HPDE6-E6E7 (cell line): Measurements from ENCODE around the gene LZTS3.
"Not testable (repeated sequence)": the region's sequence is repeated elsewhere in the genome, so short reads cannot be mapped to it uniquely, and the experiment has no call there.

ENCODE experiments used
- DNase-seq: peaks from one replicate; pipeline ENCODE4 v3.0.0; 2011; ENCODE audit warnings: missing footprints; ENCODE audit errors: extremely low spot score

The LZTS3 gene

GRCh38 chr20:3135507-3136070 lies 37.8 kb downstream of the LZTS3 start:
- no peak for DNase-seq

- DNase-seq = no peak
Measured at GRCh38 chr20:3134151-3134550, 39.2 kb downstream of the LZTS3 start.

GRCh38 chr20:3133155-3133554 lies 40.2 kb downstream of the LZTS3 start:
- DNase-seq = no peak

GRCh38 chr20:3130051-3130600 lies 43.2 kb downstream of the LZTS3 start:
- DNase-seq = no peak

GRCh38 chr20:3129094-3129493 lies 44.3 kb downstream of the LZTS3 start:
- DNase-seq = no peak

GRCh38 chr20:3128275-3128984 lies 44.9 kb downstream of the LZTS3 start:
- no peak for DNase-seq

GRCh38 chr20:3126527-3126859 lies 46.9 kb downstream of the LZTS3 start:
- DNase-seq = no peak

GRCh38 chr20:3125776-3126526 lies 47.4 kb downstream of the LZTS3 start:
- not testable (repeated sequence) for DNase-seq

- DNase-seq = not testable (repeated sequence)
Measured at GRCh38 chr20:3124773-3125560, 48.4 kb downstream of the LZTS3 start.

GRCh38 chr20:3124163-3124562 lies 49.2 kb downstream of the LZTS3 start:
- not testable (repeated sequence) for DNase-seq

GRCh38 chr20:3123542-3123941 lies 49.8 kb downstream of the LZTS3 start:
- DNase-seq = no peak

- no peak for DNase-seq
Measured at GRCh38 chr20:3121955-3122610, 51.3 kb downstream of the LZTS3 start.

GRCh38 chr20:3121271-3121911 lies 52.0 kb downstream of the LZTS3 start:
- DNase-seq = no peak

- no peak for DNase-seq
Measured at GRCh38 chr20:3119044-3119443, 54.3 kb downstream of the LZTS3 start.

GRCh38 chr20:3117839-3118379 lies 55.4 kb downstream of the LZTS3 start:
- DNase-seq = not testable (repeated sequence)

- DNase-seq = no peak
Measured at GRCh38 chr20:3116341-3116740, 57.0 kb downstream of the LZTS3 start.

GRCh38 chr20:3115190-3116107 lies 57.9 kb downstream of the LZTS3 start:
- peak; percentile 93 for DNase-seq
